ENCODE measurements around the gene SELENOV. TPM values are rescaled to one million over a fixed set of nuclear protein-coding genes. Genes with fewer than 3 reads are reported as not detected.
A peak's percentile ranks its signal among the peaks of the same experiment; 100 is the strongest.

The SELENOV gene
- total and polyA plus RNA-seq, 5 experiments from 2014 or later: not detected

DNA sequence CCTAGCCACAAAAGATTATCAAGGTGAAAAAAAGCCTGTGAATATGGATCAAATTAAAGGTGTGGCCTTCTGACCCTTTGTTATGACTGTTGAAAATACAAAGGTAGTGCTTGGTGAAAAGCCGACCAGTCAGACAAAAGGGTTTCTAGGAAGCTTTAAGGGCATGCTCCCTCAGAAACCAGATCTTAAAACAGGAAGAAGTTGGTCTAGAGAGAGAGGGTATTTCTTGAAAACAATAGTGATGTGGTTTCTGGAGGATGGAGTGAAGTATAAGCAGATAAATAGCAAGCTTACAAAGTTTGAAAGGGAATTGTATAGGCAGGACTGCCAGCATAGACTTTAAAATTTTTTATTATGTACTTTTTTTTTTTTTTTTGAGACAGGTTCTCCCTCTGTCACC is 30.0 kb downstream of the SELENOV start:
- H3K27ac Mint-ChIP-seq: peak overlapping the region in 9 of 10 donors; percentile 75 to 88 (median 82)
- H3K27me3 Mint-ChIP-seq: peaks cover 0 to 2% (median 0%) of the 10 kb centered on the region in 5 donors
- no peaks in the 10 kb centered on the region for H3K36me3 Mint-ChIP-seq
- ATAC-seq (peak; percentile 65 to 75), DNase-seq (peak in 3 of 10 donors; percentile 32 to 60 (median 52))
- peak overlapping the region; percentile 4 to 67 (median 59) for H3K4me3 Mint-ChIP-seq
- peaks cover 25 to 67% (median 56%) of the 10 kb centered on the region in 4 donors for H3K4me1 Mint-ChIP-seq
- H3K9me3 Mint-ChIP-seq: no peaks in the 10 kb centered on the region
- POLR2A ChIA-PET: interaction anchor here (0.6 to 3.5 kb wide), 9 partner anchors 9 to 899 kb away, joined by 3 to 13 read pairs (median 5); partner anchors contain the start of genes RPS16 and SAMD4B

DNA sequence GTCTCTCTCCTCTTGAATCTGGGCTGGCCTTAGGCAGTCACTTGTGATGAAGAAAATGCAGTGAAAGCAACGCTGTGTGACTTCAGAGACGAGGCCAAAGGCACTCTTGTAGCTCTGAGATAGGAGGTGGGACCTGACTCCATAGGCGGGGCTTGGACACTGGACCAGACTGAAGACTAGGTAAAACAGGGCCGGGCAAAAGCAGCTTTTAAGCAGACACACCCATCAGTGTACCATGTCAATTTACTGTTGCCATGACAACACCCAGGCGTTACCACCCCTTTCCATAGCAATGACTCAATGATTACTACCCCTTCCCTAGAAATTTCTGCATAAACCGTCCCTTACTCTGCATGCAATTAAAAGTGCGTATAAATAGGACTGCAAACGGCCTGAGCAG is 31.7 kb downstream of the SELENOV start:
- POLR2A ChIA-PET: interaction anchor here (3.5 kb wide), 1 partner anchor 111 kb away, joined by 13 read pairs; the partner anchor contains the start of gene RPS16
- Mint-ChIP-seq H3K4me3 (peak overlapping the region in 3 of 10 donors; percentile 8 to 34 (median 16)), H3K27me3 (no peaks in the 10 kb centered on the region), H3K9me3 (no peaks in the 10 kb centered on the region), H3K36me3 (no peaks in the 10 kb centered on the region), H3K27ac (peak overlapping the region in 4 of 10 donors; percentile 36 to 70 (median 52)), H3K4me1 (peaks cover 23 to 51% (median 46%) of the 10 kb centered on the region in 4 donors)
- no peak for ATAC-seq
- DNase-seq: no peak

DNA sequence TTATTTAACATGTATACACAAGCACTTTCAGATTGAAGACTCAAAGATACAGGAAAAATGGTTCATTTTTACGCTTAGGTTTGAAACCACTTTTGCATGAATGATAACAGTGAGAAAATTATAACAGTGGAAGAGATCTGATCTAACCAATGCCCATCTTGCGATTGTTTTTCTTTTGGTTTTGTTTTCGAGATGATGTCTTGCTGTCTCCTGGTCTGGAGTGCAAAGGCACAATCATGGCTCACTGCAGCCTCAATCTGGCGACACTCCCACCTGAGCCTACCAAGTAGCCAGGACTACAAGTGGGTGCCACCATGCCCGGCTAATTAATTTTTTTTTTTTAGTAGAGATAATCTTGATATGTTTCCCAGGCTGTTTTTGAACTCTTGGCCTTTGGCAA is 35.3 kb downstream of the SELENOV start:
- Mint-ChIP-seq H3K4me3 (no peak overlapping the region), H3K27ac (peak overlapping the region in 1 of 10 donors; percentile 57), H3K4me1 (peaks cover 14 to 26% (median 19%) of the 10 kb centered on the region in 4 donors), H3K9me3 (no peaks in the 10 kb centered on the region), H3K36me3 (no peaks in the 10 kb centered on the region), H3K27me3 (peaks cover 0 to 4% (median 0%) of the 10 kb centered on the region in 5 donors)
- DNase-seq: no peak
- no peak for ATAC-seq
- POLR2A ChIA-PET: no interaction called here

DNA sequence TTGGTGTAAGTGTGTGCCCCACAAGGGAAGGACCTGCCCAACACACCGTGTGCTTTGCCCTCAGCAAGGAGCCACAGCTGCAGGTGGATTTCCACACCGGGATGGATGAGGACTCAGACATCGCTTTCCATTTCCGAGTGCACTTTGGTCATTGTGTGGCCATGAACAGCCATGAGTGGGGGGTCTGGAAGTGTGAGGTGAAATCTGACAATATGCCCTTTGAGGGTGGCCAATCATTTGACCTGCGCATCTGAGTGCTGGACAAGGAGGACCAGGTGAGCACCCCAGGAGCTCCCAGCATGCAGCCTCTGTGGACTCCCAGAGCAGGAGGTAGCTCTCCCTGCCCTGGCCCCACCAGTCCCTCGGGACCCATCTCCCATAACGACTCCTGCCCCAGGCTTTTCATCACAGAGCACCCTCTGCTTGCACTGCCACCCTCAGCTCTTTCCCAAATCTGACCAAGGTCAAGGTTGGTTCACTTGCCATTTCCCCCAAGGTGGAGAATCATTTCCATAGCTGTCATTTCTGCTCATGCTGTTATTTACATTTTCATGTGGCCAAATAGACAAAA is 38.2 kb downstream of the SELENOV start:
- no peaks in the 10 kb centered on the region for H3K9me3 Mint-ChIP-seq
- POLR2A ChIA-PET: interaction anchor here (0.6 kb wide), 1 partner anchor 215 kb away, joined by 3 read pairs; no protein-coding TSS in a partner anchor
- no peak for DNase-seq
- ATAC-seq: no peak
- peak overlapping the region in 1 of 10 donors; percentile 6 for H3K27ac Mint-ChIP-seq
- H3K4me3 Mint-ChIP-seq: no peak overlapping the region
- peaks cover 6 to 19% (median 15%) of the 10 kb centered on the region in 4 donors for H3K4me1 Mint-ChIP-seq
- H3K27me3 Mint-ChIP-seq: peaks cover 0 to 4% (median 0%) of the 10 kb centered on the region in 5 donors
- no peaks in the 10 kb centered on the region for H3K36me3 Mint-ChIP-seq

DNA sequence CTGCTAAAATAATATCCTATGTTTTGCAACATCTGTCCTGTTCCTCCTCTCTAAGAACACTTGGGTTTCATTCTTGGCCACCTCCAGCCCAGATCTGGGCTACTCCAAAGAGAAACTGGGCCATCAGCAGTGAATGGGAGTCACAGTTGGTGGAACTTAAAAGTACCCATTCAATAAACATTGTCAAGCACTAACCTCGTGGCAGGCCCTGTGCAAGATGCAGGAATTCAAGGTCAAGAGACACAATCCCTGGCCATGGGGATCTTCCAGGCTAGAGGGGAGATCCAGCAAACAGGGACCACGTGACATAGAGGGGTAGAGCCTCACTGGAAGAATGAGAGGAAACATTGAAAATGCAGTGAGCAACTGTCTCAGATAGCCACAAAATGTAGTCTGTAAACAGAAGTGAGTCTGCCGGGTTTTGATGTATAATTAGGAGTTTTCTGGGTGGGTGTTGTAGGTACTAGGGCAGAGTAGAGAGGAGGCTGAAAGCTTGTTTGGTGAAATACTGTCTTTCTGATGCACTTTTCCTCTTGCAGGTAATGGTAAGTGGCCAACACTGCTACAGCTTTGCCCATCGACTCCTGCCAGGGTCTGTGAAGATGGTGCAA is 39.9 kb downstream of the SELENOV start:
- Mint-ChIP-seq H3K9me3 (no peaks in the 10 kb centered on the region), H3K4me1 (peaks cover 15 to 31% (median 24%) of the 10 kb centered on the region in 4 donors), H3K27ac (no peak overlapping the region), H3K27me3 (peaks cover 0 to 4% (median 0%) of the 10 kb centered on the region in 5 donors), H3K36me3 (no peaks in the 10 kb centered on the region), H3K4me3 (no peak overlapping the region)
- POLR2A ChIA-PET: interaction anchor here (1.1 kb wide), 1 partner anchor 117 kb away, joined by 3 read pairs; no protein-coding TSS in a partner anchor
- ATAC-seq: no peak
- no peak for DNase-seq

DNA sequence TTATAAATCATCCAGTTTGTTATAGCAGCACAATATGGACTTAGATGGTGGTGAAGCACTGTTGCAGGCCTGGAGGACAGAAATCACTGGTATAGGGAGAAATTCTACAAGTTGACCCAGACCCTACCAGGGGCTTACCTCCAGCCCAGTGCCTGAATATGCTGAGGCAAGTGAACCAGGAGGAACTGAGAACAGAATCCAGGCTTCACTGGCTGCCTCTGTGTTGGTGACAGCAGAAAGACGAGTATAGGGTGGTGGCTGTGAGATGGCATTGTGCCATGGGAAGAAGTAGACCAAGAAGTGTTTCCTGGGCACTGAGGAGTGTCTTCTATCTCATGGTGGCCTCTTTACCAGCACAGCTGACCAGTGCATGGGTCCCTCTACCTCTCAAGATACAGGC is 40.9 kb downstream of the SELENOV start:
- peaks cover 0 to 4% (median 0%) of the 10 kb centered on the region in 5 donors for H3K27me3 Mint-ChIP-seq
- H3K36me3 Mint-ChIP-seq: no peaks in the 10 kb centered on the region
- ATAC-seq (no peak), DNase-seq (no peak)
- POLR2A ChIA-PET: no interaction called here
- no peaks in the 10 kb centered on the region for H3K9me3 Mint-ChIP-seq
- H3K4me3 Mint-ChIP-seq: no peak overlapping the region
- peaks cover 15 to 31% (median 24%) of the 10 kb centered on the region in 4 donors for H3K4me1 Mint-ChIP-seq
- peak overlapping the region in 1 of 10 donors; percentile 57 for H3K27ac Mint-ChIP-seq

DNA sequence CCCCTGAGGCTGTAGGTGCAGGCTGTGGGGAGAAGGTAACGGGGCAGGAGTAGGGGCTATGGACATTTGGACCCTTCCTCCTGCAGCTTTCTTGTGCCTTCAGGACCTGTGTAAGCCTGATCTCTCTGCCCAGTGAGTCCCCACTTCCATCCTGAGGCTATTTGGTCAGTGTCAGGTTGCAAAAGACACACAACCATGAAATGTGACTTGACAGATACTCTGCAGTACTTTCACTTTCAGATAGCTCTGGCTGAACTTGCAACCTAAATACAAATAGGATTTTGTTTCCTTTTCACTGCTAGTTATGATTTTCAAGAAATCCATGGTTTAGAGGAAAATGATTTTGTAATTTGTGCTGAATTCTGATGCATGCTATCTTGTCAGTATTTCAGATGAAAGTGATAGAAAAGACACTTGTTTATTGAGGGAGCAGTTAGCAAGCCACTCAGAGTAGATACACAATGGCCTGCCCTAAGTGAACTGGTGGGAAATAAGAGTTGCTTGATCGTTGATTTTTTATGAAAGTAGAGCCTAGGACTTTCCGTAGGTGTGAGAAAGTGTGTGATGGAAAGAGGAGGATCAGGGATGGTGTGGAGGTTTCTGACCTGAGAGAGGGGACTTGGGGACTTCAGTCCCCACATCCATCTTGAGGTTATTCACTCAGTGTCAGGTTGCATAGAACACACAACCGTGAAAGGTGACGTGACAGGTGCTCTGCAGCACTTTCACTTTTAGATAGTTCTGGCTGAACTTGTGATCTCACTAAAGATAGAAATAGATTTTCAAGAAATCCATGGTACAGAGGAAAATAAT is 43.1 kb downstream of the SELENOV start:
- Mint-ChIP-seq H3K4me3 (peak overlapping the region; percentile 65 to 80 (median 74)), H3K27ac (peak overlapping the region; percentile 55 to 97 (median 92)), H3K4me1 (peaks cover 14 to 23% (median 21%) of the 10 kb centered on the region in 4 donors), H3K27me3 (peaks cover 0 to 4% (median 0%) of the 10 kb centered on the region in 5 donors), H3K36me3 (no peaks in the 10 kb centered on the region), H3K9me3 (no peaks in the 10 kb centered on the region)
- POLR2A ChIA-PET: interaction anchor here (0.5 to 0.7 kb wide), 2 partner anchors 12 to 1212 kb away, joined by 3 read pairs; no protein-coding TSS in a partner anchor
- ATAC-seq (peak; percentile 78 to 79), DNase-seq (peak in 2 of 10 donors; percentile 17 to 43)

DNA sequence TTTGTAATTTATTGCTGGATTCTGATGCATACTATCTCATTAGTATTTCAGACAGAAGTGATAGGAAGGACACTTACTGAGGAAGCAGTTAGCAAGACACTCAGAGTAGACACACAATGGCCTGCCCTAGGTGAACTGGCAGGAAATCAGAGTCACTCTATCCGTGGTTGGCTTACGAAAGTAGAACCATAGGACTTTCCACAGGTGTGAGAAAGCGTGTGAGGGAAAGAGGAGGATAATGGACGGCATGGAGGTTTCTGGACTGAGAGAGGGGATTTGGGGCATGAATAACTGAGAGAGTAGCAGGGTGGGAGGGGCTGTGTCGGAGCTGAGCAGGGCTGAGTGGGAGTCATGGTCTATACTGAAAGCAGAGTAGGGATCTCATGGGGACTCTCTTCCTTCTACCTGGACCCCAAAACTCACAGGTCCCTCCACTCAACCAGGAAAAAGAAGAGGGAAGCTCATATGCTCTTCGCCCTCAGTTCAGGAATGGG is 43.7 kb downstream of the SELENOV start:
- Mint-ChIP-seq H3K4me1 (peaks cover 12 to 23% (median 21%) of the 10 kb centered on the region in 4 donors), H3K27me3 (peaks cover 0 to 4% (median 0%) of the 10 kb centered on the region in 5 donors), H3K27ac (peak overlapping the region; percentile 55 to 97 (median 92)), H3K4me3 (peak overlapping the region; percentile 65 to 80 (median 74)), H3K9me3 (no peaks in the 10 kb centered on the region), H3K36me3 (no peaks in the 10 kb centered on the region)
- DNase-seq (peak in 2 of 10 donors; percentile 15 to 32), ATAC-seq (peak; percentile 71 to 81)
- POLR2A ChIA-PET: no interaction called here

DNA sequence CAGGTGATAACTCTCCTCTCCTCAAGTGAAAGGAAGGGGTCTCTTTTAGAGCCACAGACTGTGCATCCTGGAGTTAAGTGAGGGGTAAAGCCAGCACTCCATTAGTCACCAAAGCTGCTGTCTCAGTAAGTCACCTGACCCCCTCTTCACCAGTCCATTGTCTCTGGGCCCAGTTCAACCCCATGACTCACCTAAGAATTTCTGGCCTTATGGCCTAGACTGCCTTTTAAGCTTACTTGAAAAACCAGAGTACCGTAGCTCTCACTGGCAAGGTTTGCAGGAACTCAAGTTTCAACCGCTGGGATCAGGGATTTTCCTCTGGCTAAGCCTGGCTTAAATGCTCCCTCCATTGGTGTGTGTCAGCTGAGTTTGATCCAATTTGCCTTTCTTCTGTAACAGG is 48.5 kb downstream of the SELENOV start:
- H3K4me3 Mint-ChIP-seq: no peak overlapping the region
- ATAC-seq: no peak

DNA sequence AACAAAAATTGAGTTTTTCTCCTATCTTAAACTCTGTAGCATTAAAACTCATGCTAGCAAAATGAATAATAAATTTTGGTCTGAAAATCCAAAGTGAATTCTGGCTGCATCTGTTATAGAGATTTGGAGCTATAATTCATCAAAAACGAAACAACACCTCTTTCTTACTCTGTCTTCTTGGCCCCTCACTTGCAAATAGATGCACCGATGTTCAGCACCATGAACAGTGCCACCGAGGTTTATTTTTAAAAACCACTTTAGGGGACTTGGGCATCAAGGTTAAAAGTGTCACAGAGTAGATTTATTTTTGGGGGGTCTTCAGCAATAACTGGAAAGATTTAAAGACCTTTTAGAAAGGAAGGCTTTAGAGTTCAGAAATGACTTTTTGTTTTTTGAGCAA is 51.1 kb downstream of the SELENOV start:
- Mint-ChIP-seq H3K4me3 (no peak overlapping the region), H3K27ac (no peak overlapping the region), H3K27me3 (peaks cover 5 to 24% (median 18%) of the 10 kb centered on the region in 5 donors), H3K4me1 (no peaks in the 10 kb centered on the region), H3K9me3 (no peaks in the 10 kb centered on the region), H3K36me3 (no peaks in the 10 kb centered on the region)
- no peak for ATAC-seq
- POLR2A ChIA-PET: no interaction called here
- no peak for DNase-seq

More for the DNA sequence above, 48.5 kb downstream of the SELENOV start:
- H3K27me3 Mint-ChIP-seq: peaks cover under 1 to 11% (median 1%) of the 10 kb centered on the region in 5 donors
- peaks cover 6 to 10% (median 7%) of the 10 kb centered on the region in 4 donors for H3K4me1 Mint-ChIP-seq
- H3K36me3 Mint-ChIP-seq: no peaks in the 10 kb centered on the region
- POLR2A ChIA-PET: interaction anchor here (0.5 kb wide), 1 partner anchor 30 kb away, joined by 3 read pairs; no protein-coding TSS in a partner anchor
- no peak overlapping the region for H3K27ac Mint-ChIP-seq
- H3K9me3 Mint-ChIP-seq: no peaks in the 10 kb centered on the region
- DNase-seq: no peak

DNA sequence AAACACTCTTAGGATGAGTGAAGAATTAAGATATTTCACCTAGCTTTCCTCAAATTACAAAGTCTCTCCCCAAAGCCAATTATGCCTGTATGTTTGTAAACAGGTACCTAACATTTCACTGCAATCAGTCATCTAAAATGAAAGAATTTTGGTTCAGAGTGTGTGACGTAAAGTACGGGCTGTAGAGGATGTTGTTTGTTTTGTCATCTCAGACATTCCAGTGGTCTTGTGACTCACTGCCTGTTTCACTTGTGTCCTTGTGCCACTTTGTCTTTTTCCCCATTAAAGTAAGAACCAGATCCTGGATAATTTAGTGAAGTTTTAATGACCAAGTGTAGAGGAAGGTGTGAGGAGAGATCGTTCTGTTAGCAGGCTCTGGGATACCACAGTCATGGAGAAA is 53.7 kb downstream of the SELENOV start:
- POLR2A ChIA-PET: no interaction called here
- ATAC-seq: no peak
- Mint-ChIP-seq H3K4me1 (no peaks in the 10 kb centered on the region), H3K27me3 (peaks cover 11 to 45% (median 31%) of the 10 kb centered on the region in 5 donors), H3K4me3 (no peak overlapping the region), H3K27ac (no peak overlapping the region), H3K36me3 (peaks cover 0 to 8% (median under 1%) of the 10 kb centered on the region in 3 donors), H3K9me3 (peaks cover 0 to 14% (median 9%) of the 10 kb centered on the region in 9 donors)
- DNase-seq: no peak

Measured in naive thymus-derived CD8-positive, alpha-beta T cell (primary cell).